ENCODE data around the gene VSTM1. TPM values are rescaled to one million over a fixed set of nuclear protein-coding genes. Genes with fewer than 3 reads are reported as not detected.
"Not testable (repeated sequence)": the region's sequence is repeated elsewhere in the genome, so short reads cannot be mapped to it uniquely, and the experiment has no call there.

VSTM1 gene
- total RNA-seq, 4 donors from 2014 or later: not detected

- no peak overlapping the region for H3K4me3 ChIP-seq
- intact Hi-C loops (cut with DNase I; ENCODE audit: low total_unique reads): no loop called here
- H3K9me3 ChIP-seq: no peaks in the 10 kb centered on the region
- no peak for DNase-seq
- peaks cover 0 to 13% of the 10 kb centered on the region in 2 donors for H3K4me1 ChIP-seq
- H3K36me3 ChIP-seq: no peaks in the 10 kb centered on the region
- peaks cover 0 to 4% of the 10 kb centered on the region in 2 donors for H3K27me3 ChIP-seq
- H3K27ac ChIP-seq: no peak overlapping the region
- no peak for TF ChIP-seq POLR2A (IDR thresholded peaks at IDR 0.05)
- no peak for TF ChIP-seq CTCF (IDR thresholded peaks at IDR 0.05)
These were observed 35.6 kb upstream of the VSTM1 start for GRCh38 chr19:54099190-54099902.

GRCh38 chr19:54096617-54097106, 33.0 kb upstream of the VSTM1 start:
- Histone ChIP-seq H3K36me3 (no peaks in the 10 kb centered on the region), H3K4me1 (peaks cover 0 to 5% of the 10 kb centered on the region in 2 donors), H3K27me3 (peaks cover 0 to 4% of the 10 kb centered on the region in 2 donors), H3K4me3 (no peak overlapping the region), H3K27ac (peak overlapping the region; percentile 25 to 41), H3K9me3 (no peaks in the 10 kb centered on the region)
- intact Hi-C loops (cut with DNase I; ENCODE audit: low total_unique reads): no loop called here
- no peak for DNase-seq
- TF ChIP-seq POLR2A (IDR thresholded peaks at IDR 0.05): no peak
- peak in 2 of 4 experiments; percentile 18 to 29 for TF ChIP-seq CTCF (IDR thresholded peaks at IDR 0.05)

- Histone ChIP-seq H3K27ac (peak overlapping the region in 1 of 2 donors; percentile 41), H3K4me3 (peak overlapping the region; percentile 9 to 29)
- peak in 1 of 2 donors; percentile 39 for DNase-seq
- intact Hi-C loops (cut with DNase I; ENCODE audit: low total_unique reads); H3K4me1 ChIP-seq; H3K36me3 ChIP-seq; H3K27me3 ChIP-seq; H3K9me3 ChIP-seq: not testable (repeated sequence)
These were observed 32.3 kb upstream of the VSTM1 start for GRCh38 chr19:54095859-54096616.

GRCh38 chr19:54095136-54095858, 31.6 kb upstream of the VSTM1 start:
- no peak for DNase-seq
- Histone ChIP-seq H3K4me1 (peaks cover 0 to 5% of the 10 kb centered on the region in 2 donors), H3K9me3 (no peaks in the 10 kb centered on the region), H3K36me3 (no peaks in the 10 kb centered on the region), H3K27me3 (peaks cover 0 to 4% of the 10 kb centered on the region in 2 donors), H3K4me3 (peak overlapping the region; percentile 9 to 29), H3K27ac (no peak overlapping the region)
- TF ChIP-seq CTCF (IDR thresholded peaks at IDR 0.05) (no peak), POLR2A (IDR thresholded peaks at IDR 0.05) (no peak)
- intact Hi-C loops (cut with DNase I; ENCODE audit: low total_unique reads): no loop called here

- peaks cover 0 to 4% of the 10 kb centered on the region in 2 donors for H3K27me3 ChIP-seq
- TF ChIP-seq POLR2A (IDR thresholded peaks at IDR 0.05) (no peak), CTCF (IDR thresholded peaks at IDR 0.05) (no peak)
- intact Hi-C loops (cut with DNase I; ENCODE audit: low total_unique reads): no loop called here
These were observed 30.8 kb upstream of the VSTM1 start for GRCh38 chr19:54094426-54095000.

More at GRCh38 chr19:54094426-54095000, 30.8 kb upstream of the VSTM1 start:
- no peaks in the 10 kb centered on the region for H3K9me3 ChIP-seq
- DNase-seq: no peak
- H3K36me3 ChIP-seq: no peaks in the 10 kb centered on the region
- H3K4me3 ChIP-seq: no peak overlapping the region
- no peak overlapping the region for H3K27ac ChIP-seq
- peaks cover 0 to 5% of the 10 kb centered on the region in 2 donors for H3K4me1 ChIP-seq

Data from uterus (tissue), 4 donors.